HG02642 (cell line): Measurements from ENCODE around the gene ZNF200.
"Not testable (repeated sequence)": the region's sequence is repeated elsewhere in the genome, so short reads cannot be mapped to it uniquely, and the experiment has no call there.

Source experiments
- ATAC-seq: cut with Tn5 transposase; IDR thresholded peaks from one replicate; pipeline ENCODE4 v1.9.1; 2021; ENCODE audit warnings: mild to moderate bottlenecking; ENCODE audit not compliant: unreplicated experiment, poor library complexity

ZNF200 gene

DNA sequence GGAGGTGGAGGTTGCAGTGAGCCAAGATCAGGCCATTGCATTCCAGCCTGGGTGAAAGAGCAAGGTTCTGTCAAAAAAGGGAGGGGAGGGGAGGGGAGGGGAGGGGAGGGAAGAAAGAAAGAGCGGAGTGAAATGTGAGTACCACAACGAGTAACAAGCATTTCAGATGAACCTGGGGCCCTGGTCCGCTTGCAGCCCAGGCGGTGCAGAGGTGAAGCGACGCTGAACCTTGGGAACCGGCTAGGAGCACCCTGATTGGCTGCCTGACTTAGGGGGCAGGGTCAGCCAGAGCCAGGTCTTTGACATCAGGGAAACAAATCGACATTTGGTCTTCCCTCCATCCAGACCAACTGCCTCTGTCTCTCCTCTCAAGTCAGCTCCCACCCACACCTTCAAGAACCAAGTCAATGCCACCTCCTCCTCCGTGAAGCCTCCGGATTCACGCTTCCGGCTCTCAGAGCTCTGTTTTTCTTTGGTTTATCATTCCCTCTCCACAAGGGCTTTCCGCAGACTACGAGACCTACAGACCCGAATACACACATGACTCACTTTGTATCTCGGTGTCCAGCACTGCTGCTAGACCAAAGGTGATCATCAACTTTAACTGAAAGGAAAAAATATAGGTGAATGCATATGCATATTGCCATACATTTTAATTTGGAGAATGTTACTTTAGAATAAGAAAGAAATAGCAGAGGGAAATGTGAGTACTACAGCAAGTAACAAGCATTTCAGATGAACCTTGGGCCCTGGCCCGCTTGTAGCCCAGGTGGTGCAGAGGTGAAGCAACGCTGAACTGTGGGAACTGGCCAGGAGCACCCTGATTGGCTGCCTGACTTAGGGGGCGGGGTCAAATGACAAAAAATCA is 27.6 kb downstream of the ZNF200 start:
- no peak for ATAC-seq

DNA sequence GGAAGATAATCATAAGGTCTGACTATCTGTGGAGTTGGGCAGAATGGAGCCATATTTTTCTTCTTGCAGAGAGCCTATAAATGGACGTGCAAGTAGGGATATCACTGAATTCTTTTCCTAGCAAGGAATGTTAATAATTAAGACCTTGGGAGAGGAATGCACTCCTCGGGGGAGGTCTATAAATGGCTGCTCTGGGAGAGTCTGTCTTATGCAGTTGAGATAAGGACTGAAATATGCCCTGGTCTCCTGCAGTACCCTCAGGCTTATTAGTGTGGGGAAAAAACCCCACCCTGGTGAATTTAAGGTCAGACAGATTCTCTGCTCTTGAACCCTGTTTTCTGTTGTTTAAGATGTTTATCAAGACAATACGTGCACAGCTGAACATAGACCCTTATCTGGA is 29.0 kb downstream of the ZNF200 start:
- not testable (repeated sequence) for ATAC-seq

DNA sequence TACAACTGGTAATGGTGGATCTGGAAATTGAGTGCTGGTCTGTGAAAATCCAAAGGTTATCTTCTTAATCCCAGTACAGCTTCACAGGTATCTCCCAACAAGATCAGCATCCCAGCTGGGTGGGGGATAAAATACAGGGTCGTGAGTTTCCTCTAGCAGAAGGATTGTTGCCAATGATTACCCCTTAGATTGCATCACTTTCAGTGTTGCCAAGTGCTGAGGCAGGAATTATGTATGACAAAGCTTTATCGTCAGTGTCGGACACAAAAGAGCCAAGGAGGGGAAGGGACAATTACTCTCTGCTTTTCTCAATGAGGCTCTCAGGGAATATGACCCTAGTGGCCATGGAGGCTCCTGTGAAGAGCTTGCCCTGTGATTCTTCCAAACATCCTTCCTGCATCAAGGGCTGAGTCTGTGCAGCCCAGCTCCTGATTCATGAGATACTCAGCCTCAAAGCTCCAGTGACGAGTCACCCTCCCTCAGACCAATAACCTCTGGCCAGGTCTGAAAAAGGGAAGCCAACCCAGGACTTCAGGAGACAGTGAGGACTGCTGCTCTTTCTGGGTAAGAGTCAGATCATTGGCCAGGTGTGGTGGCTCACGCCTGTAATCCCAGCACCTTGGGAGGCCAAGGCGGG is 31.9 kb downstream of the ZNF200 start:
- ATAC-seq = no peak

DNA sequence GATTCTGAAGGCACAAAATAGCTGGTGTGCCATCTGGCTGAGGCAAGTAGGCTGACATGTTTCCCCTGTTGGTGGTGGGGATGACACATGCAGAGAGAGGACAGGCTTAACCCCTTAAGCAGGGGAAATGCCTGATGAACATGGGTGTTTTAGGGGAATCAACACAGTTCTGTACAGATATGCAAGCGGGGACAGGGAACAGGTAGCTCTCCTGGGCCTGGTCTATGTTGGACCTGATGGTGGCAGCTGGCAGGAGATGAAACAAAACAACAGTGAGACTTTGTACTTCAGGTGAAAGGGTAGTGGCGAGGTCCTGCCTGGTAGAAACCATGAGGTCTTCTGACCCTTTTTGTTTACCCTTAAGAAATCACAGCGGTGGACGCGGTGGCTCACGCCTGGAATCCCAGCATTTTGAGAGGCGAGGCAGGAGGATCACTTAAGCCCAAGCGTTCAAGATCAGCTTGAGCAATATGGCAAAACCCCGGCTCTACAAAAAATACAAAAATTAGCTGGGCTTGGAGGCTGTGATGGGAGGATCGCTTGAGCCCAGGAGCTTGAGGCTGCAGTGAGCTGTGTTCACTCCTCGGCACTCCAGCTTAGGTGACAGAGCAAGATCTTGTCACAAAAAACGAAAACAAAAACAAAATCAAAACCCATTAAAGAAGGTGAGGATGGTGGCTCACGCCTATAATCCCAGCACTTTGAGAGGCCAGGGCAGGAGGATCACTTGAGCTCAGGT is 36.5 kb downstream of the ZNF200 start:
- no peak for ATAC-seq

DNA sequence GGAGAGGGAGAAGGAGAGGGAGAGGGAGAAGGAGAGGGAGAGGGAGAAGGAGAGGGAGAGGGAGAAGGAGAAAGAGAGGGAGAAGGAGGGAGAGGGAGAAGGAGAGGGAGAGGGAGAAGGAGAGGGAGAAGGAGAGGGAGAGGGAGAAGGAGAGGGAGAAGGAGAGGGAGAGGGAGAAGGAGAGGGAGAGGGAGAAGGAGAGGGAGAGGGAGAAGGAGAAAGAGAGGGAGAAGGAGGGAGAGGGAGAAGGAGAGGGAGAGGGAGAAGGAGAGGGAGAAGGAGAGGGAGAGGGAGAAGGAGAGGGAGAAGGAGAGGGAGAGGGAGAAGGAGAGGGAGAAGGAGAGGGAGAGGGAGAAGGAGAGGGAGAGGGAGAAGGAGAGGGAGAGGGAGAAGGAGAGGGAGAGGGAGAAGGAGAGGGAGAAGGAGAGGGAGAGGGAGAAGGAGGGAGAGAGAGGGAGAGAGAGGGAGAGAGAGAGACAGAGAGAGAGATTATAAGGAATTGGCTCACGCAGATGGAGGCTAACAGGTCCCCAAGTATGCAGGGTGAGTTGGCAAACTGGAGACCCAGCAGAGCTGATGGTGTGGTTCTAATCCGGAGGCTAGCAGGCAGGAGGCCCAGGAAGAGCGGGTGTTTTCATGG is 37.1 kb downstream of the ZNF200 start:
- not testable (repeated sequence) for ATAC-seq

DNA sequence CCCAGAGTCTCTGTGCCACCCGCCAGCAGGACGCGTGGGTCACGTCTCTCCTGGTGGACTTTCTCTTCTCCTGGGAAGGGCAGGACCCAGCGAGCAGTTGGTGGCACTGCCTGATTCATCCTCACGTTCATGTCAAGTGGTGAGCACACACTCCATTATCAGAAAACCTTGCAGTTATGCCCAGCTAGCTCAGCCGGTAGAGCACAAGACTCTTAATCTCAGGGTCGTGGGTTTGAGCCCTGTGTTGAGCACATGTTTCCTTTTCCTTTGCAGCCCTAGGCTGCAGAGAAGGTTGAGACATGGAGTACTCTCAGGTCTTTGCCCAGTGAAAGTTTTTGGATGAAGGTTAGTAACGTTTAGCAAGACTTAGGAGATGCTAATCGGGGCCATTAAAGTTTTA is 39.0 kb downstream of the ZNF200 start:
- ATAC-seq = no peak

DNA sequence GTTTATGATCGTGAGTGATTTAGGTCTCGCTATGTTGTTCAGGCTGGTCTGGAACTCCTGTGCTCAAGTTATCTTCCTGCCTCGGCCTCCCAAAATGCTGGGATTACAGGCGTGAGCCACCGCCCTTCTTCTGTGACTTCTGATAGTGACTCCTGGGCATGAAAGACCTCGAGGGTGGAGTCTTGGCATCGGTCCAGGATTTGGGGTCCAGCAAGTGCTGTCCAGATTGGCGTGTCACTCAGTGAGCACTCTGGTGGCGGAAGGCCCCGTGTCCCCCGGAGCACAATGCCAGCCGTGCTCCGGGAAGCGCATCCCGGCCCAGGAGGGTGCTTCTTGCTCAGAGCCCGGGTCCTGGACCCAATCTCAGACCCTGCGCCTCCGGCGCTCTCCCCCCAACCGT is 40.2 kb downstream of the ZNF200 start:
- no peak for ATAC-seq

DNA sequence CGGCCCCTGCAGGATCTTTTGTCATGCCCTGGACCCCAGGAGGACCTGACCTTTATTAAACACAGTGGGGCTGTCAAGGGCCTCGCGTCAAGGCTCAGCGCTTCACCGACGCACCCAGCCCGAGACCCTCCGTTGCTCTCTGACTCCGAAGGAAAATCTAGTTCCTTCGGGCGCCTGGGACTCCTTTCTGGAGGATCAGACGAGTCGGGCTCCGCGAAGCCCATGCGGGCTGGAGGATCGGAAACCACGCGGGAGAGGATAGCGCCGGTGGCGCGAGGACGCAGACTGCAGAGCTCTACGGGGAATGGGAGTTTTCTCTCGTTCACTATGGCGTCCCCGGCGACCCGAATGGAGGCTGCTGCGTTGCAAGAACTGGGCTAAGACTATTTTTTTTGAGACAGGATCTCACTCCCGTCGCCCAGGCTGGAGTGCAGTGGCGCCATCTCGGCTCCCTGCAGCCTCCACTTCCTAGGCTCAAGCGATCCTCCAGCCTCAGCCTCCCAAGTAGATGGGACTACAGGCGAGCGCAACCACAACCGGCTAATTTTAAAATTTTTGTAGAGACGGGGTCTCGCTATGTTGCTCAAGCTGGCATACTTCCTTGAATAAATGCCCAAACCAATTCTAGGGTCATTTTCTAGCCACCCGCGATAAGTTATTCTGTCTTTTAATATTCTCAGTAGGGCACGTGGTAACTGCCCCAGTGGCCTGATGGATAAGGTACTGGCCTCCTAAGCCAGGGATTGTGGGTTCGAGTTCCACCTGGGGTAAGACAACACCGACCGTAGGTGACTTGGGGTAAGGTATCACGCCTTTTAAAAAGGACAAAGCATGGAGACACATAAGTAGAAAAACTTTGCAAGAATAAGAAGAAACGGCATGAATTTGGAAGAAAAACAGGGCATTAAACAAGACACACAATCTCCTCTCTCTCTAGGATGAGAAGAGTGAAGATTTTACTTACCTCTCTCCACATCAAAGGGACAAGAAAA is 41.4 kb downstream of the ZNF200 start:
- no peak for ATAC-seq

DNA sequence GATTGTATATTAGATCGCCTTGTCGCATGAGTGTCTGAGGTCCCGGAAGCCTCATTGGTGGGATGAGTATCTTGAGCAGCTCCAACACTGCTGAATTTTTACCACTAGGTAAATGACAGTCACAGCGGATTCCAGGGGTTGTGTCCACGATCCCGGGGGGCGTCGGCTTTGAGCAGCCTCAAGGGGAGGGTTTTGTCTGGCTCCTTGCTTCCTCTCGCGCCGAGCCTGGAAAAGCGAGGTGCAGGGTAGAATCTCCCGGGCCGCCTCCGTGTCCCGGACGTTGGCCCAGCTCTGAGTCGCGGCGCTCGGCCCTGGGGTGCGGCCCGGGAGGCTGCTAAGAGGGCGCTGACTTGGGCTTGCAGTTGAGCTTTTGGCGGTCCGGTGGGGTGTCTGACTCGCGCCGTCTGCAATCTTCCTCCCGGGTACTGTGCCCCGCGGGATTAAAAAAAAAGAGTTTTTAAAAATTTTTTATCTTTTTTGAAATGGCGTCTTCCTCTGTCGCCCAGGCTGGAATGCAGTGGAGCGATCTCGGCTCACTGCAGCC is 42.4 kb downstream of the ZNF200 start:
- no peak for ATAC-seq

DNA sequence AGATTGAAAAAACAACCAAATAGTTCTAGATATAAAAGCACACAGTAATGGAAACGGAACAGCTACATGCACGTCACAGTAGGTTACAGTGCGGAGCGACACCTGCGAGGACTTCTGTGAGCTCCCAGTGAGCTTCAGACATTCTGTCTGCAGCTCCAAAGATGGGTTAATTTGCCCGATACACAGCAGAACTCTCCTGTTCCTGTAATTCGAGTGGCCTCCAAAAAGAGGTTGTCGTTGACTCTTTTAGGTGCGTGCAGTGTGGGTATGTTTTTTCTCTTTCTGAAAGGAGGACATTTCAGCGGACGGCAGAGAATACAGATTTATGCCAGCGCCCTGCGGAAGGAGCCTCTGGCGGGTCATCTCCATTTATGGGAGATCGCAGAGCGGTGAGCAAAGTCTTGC is 44.0 kb downstream of the ZNF200 start:
- ATAC-seq = no peak

DNA sequence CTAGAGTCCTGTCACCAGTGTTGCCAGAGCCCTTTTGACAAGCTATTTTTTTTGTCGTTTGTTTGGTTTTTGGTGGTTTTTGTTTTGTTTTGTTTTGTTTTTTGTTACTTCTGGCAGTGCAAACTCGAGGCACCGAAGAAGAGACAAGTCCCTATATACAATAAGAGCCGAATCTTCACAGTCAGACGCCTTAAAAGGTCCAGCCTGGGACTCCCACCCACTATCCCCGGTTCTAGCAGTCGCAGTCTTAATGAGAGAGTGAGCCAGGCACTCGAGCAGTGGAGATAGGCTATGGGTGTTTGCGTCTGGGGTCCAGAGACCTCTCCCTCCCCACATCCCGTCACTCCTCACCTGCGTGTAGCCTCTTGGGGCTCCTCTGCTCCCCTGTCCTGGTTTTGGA is 45.1 kb downstream of the ZNF200 start:
- no peak for ATAC-seq

DNA sequence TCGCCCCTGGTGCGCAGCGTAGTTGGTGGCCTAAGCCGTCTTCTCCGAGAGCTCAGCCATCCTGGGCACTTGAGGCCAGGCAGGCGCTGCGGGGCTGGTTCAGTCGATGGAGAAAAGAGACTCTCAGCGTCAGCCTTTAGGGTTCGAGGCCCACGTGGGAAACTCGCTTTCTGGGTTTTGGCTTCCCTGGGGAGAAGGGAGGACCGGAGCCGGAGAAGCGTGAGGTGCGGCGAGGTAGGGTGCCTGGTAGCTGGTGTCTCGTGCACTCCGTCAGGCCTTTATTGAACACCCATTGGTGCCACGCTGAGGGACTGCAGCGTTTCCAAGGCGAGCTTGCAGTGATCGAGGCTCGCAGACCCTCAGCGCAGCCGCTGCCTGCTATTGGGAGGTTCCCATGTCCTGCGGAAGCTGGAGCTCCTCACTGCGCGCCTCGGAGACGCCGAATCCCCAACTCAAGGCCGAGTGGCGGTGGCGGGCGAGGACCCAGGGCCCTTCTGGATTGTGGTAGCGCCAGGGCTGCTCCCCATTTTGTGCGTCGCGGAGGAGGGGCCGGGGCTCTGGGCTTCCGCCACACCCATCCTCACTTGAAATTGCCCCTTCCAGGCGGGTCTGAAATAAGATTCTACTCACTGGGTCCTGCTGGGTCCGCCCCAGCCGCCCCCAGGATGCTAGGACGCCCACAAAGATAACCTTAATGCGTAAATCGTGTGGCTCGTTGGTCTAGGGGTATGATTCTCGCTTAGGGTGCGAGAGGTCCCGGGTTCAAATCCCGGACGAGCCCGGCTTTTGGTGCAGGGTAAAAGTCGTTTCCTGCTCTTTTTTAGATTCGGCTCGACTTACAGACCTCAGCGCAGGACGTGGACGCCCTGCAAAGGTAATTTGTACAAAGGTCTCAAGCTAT is 45.8 kb downstream of the ZNF200 start:
- ATAC-seq = no peak

DNA sequence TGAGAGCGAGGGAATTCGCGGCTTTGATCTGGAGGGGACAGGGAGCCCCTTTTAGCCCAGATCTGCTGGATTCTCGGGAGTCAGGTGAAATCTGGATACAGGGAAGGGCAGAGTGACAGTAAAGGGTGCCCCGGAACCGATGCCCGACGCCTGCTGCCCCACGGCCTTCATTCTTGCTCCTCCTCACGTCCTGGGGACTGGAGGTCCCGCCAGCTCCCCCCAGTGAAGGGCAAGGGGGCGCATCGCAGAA is 46.4 kb downstream of the ZNF200 start:
- no peak for ATAC-seq

DNA sequence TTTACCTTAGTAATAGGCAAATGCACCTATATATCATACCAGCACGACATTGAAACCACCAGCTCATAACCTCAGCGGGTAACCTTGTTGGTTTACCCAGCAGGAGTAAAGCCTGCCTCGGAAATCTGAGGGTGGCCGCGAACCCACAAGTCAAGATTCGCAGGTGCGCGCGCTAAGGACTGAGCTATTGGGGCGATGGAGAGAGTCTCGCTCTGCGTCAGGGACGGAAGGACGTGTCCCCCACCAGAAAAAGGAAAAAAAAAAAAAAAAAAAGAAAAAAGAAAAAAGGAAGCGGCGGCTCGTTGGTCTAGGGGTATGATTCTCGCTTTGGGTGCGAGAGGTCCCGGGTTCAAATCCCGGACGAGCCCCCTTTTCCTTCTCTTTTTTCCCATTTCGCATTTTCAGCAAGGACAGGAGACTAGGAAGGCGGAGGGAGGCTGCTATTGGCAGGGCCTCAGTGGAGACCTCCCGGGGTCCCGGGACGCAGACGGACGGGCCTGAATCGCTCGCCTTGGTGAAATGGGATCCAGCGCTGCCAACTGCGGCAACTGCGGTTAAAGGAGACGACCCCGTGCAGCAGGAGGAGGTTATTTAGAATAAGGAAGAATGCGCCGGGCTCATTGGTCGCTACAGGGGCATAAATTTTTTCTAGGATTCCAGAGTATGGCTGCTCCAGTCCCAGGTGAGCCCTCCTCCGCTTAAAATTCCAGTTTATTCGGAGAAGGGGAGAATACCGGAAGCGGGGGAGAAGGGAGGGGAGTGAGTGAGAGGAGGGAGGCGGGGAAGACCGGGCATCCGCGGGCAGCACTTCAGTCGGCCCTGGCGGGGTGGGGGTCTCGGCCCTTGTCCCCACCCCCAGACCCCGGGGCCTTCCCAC is 46.9 kb downstream of the ZNF200 start, which contains the start of gene OR1F1:
Gene OR1F1, plus strand, starts transcription at position 407 of the 877 bp plus-strand sequence.
- ATAC-seq = no peak

DNA sequence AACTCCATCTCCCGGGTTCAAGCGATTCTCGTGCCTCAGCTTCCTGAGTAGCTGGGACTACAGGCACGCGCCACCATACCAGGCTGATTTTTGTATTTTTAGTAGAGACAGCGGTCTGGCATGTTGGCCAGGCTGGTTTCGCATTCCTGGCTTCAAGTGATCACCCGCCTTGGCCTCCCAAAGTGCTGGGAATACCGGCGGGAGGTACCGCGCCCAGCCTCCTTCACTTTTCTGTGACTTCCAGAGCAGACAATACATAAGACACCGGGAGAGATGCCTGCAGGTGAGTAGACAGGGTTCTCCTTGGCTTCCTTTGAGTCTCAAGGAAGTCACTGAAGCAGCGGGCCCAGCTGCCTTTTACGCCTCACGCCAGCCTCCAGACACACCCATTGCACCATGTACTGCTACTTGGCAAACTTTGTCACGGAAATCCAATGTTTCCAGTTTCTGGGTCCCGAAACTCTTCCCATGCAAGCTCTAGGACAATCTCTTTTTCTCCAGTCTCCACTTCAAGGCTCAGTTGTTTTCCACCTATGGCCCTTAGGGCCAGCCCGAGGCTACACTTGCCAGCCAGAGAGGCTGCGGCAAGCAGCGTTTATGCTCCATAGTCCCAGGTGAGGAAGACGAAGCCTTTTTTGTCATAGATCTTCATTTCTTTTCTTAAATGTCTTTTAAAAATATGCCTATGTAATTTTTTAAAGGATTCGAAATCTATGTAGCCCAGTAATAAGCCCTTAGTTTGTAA is 47.8 kb downstream of the ZNF200 start:
- no peak for ATAC-seq

DNA sequence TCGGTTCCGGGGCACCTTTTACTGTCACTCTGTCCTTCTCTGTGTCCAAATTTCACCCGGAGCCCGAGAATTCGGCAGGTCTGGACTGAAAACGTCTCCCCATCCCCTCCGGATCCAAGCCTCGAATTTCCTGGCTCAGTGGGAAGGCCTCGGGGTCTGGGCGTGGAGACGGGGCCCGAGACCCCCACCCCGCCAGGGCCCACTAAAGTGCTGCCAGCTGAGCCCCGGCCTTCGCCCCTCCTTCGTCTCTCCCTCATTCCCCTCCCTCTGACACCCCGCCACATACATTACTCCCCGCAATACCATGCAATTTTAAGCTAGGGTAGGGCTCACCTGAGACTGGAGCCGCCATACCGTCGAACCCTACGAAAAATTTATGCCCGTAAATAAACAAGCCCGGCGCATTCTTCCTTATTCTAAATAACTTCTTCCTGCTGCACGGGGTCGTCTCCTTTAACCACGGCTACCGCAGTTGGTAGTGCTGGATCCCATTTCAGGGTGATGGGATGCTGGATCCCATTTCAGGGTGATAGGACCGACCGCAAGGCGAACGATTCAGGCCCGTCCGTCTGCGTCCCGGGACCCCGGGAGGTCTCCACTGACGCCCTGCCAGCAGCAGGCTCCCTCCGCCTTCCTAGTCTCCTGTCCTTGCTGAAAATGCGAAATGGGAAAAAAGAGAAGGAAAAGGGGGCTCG is 51.4 kb downstream of the ZNF200 start:
- ATAC-seq = no peak
